Measurements from ENCODE around the gene MAP3K21. TPM values are rescaled to one million over a fixed set of nuclear protein-coding genes. Genes with fewer than 3 reads are reported as not detected.

MAP3K21 gene
- total RNA-seq, 4 donors from 2014 or later: 6.4 to 12.4 (median 9.0) TPM

GRCh38 chr1:233323718-233324117, 3.8 kb upstream of the MAP3K21 start:
- H3K36me3 ChIP-seq: no peaks in the 10 kb centered on the region
- no peaks in the 10 kb centered on the region for H3K27me3 ChIP-seq
- no peak overlapping the region for H3K4me3 ChIP-seq (replicated peaks in 1 of 3)
- 83 to 96% methylated on average over 1 of the region's 1 CpG for WGBS, 2 donors
- TF ChIP-seq POLR2A (IDR thresholded peaks at IDR 0.05): no peak
- TF ChIP-seq, protein P1, sequence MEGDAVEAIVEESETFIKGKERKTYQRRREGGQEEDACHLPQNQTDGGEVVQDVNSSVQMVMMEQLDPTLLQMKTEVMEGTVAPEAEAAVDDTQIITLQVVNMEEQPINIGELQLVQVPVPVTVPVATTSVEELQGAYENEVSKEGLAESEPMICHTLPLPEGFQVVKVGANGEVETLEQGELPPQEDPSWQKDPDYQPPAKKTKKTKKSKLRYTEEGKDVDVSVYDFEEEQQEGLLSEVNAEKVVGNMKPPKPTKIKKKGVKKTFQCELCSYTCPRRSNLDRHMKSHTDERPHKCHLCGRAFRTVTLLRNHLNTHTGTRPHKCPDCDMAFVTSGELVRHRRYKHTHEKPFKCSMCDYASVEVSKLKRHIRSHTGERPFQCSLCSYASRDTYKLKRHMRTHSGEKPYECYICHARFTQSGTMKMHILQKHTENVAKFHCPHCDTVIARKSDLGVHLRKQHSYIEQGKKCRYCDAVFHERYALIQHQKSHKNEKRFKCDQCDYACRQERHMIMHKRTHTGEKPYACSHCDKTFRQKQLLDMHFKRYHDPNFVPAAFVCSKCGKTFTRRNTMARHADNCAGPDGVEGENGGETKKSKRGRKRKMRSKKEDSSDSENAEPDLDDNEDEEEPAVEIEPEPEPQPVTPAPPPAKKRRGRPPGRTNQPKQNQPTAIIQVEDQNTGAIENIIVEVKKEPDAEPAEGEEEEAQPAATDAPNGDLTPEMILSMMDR (IDR thresholded peaks at IDR 0.05): no peak
- DNase-seq: no peak
- H3K9me3 ChIP-seq: no peaks in the 10 kb centered on the region
- peaks cover under 1 to 1% of the 10 kb centered on the region in 2 donors for H3K4me1 ChIP-seq
- no peak overlapping the region for H3K27ac ChIP-seq
- intact Hi-C loops (cut with DNase I): no loop called here

DNA sequence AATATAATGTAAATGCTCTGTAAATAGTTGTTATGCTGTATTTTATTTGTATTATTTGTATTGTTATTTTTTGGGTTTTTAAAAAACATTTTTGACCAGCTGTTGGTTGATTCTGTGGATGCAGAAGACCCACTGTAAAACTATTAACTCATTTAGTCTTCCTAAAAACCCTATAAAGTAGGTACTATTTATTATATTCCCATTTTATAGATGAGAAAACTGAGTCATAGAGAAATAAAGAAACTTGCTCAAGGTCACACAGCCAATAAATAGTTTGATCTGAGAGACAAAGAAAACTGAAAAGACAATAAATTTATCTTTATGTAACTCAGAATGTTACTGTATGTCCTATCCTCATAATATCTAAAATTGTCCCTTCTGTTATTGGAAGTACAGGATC, 1.2 kb upstream of the MAP3K21 start:
- Histone ChIP-seq H3K9me3 (no peaks in the 10 kb centered on the region), H3K36me3 (no peaks in the 10 kb centered on the region), H3K4me3 (replicated peaks in 1 of 3) (no peak overlapping the region), H3K4me1 (peaks cover 8 to 13% of the 10 kb centered on the region in 2 donors), H3K27ac (no peak overlapping the region), H3K27me3 (no peaks in the 10 kb centered on the region)
- intact Hi-C loops (cut with DNase I): no loop called here
- no peak for DNase-seq
- TF ChIP-seq, protein P1 (IDR thresholded peaks at IDR 0.05): no peak
- TF ChIP-seq POLR2A (IDR thresholded peaks at IDR 0.05): no peak

DNA sequence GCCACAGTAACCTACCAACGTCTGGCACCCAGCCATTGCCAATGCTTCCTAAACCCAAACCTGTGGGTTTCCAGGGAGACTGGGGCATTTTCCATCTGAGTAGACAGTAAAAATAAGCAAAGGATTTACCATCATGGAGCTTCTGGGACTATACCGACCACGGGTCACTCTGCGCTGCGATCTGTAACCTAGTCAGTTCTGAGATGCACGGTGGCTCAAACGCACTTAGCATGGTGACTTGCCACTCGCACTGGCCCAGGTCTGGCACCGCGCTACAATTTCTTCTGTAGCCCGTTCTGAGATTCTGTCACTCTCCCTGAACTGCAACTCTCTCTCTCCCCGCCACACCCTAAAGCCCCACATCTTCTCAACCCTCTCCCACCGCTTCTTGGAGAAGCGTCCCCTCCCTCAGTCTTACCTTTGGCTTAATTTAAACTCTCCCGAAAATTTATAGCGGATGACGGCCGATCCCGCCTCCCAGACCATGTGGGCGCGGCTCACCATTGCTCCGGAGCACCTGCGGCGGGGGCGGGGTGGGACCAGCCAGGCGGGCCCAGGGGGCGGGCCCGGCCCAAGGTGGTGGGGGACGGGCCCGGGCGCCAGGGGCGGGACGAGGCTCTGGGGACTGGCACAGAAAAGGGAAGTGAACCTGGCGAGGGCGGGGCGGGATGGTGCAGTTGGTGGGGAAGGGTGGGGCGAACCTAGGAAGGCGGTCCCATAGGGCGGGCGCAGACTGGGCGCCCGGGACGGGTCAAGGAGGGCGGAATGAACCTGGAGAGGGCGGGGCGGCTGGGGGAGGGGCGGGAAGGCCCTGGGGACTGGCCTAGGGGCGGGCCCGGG, 493 bp upstream of the MAP3K21 start:
- intact Hi-C loops (cut with DNase I): no loop called here
- TF ChIP-seq POLR2A (IDR thresholded peaks at IDR 0.05): peak in 1 of 2 donors; percentile 15
- TF ChIP-seq, protein P1 (IDR thresholded peaks at IDR 0.05): no peak
- peak; percentile 98 to 99 for DNase-seq
- WGBS, 2 donors: 5 to 6% methylated on average over 25 to 30 of the region's 49 CpGs
- Histone ChIP-seq H3K4me3 (replicated peaks in 1 of 3) (peak overlapping the region in 1 of 3 donors; percentile 71), H3K36me3 (no peaks in the 10 kb centered on the region), H3K9me3 (no peaks in the 10 kb centered on the region), H3K4me1 (peaks cover 8 to 13% of the 10 kb centered on the region in 2 donors), H3K27me3 (no peaks in the 10 kb centered on the region), H3K27ac (no peak overlapping the region)

DNA sequence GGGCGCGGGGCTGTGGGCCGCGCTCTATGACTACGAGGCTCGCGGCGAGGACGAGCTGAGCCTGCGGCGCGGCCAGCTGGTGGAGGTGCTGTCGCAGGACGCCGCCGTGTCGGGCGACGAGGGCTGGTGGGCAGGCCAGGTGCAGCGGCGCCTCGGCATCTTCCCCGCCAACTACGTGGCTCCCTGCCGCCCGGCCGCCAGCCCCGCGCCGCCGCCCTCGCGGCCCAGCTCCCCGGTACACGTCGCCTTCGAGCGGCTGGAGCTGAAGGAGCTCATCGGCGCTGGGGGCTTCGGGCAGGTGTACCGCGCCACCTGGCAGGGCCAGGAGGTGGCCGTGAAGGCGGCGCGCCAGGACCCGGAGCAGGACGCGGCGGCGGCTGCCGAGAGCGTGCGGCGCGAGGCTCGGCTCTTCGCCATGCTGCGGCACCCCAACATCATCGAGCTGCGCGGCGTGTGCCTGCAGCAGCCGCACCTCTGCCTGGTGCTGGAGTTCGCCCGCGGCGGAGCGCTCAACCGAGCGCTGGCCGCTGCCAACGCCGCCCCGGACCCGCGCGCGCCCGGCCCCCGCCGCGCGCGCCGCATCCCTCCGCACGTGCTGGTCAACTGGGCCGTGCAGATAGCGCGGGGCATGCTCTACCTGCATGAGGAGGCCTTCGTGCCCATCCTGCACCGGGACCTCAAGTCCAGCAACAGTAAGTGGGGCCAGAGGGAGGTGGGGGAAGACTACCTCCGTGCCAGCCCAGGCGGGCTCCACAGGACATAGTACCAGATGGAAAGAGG, 808 bp downstream of the MAP3K21 start:
- Histone ChIP-seq H3K36me3 (no peaks in the 10 kb centered on the region), H3K9me3 (no peaks in the 10 kb centered on the region), H3K4me3 (replicated peaks in 1 of 3) (peak overlapping the region; percentile 47 to 71 (median 59)), H3K27me3 (no peaks in the 10 kb centered on the region), H3K4me1 (peaks cover 8 to 13% of the 10 kb centered on the region in 2 donors), H3K27ac (peak overlapping the region in 1 of 3 donors; percentile 41)
- WGBS, 2 donors: 0 to 1% methylated on average over 5 to 11 of the region's 96 CpGs
- DNase-seq: peak; percentile 41 to 44
- TF ChIP-seq, protein P1 (IDR thresholded peaks at IDR 0.05): no peak
- TF ChIP-seq POLR2A (IDR thresholded peaks at IDR 0.05): no peak
- intact Hi-C loops (cut with DNase I): no loop called here

Data from thyroid gland (tissue), 4 donors.